Central memory CD8-positive, alpha-beta T cell (primary cell): ENCODE results near the gene PSMD9.

Experiments used
- ATAC-seq: fragments of 150-1000 bp; cut with Tn5 transposase; replicated peaks from 2 replicates; pipeline ENCODE4 v1.10.0; 2022; ENCODE audit warnings: mild to moderate bottlenecking, moderate FRiP score, moderate number of reproducible peaks; ENCODE audit not compliant: poor library complexity, severe bottlenecking; ENCODE audit errors: extremely low read depth
- DNase-seq, 2 donors: peaks; one replicate each; pipeline ENCODE4 v3.0.0; 2021; ENCODE audit warnings: low spot score in 2 of 2
- H3K27ac Mint-ChIP-seq: one replicate; pipeline ENCODE4 v1.8.0; 2022; ENCODE audit warnings: low read depth, mild to moderate bottlenecking, moderate library complexity, mixed read lengths
- H3K27me3 Mint-ChIP-seq: one replicate; pipeline ENCODE4 v1.8.0; 2022; ENCODE audit warnings: mixed read lengths
- H3K36me3 Mint-ChIP-seq: one replicate; pipeline ENCODE4 v1.8.0; 2022; ENCODE audit warnings: mild to moderate bottlenecking, moderate library complexity, mixed read lengths; ENCODE audit not compliant: insufficient read depth
- H3K4me1 Mint-ChIP-seq: one replicate; pipeline ENCODE4 v1.8.0; 2022; ENCODE audit warnings: mixed read lengths
- H3K4me3 Mint-ChIP-seq: one replicate; pipeline ENCODE4 v1.8.0; 2022; ENCODE audit warnings: mild to moderate bottlenecking, moderate library complexity, mixed read lengths
- H3K9me3 Mint-ChIP-seq: one replicate; pipeline ENCODE4 v1.8.0; 2022; ENCODE audit warnings: mixed read lengths

PSMD9 gene

GRCh38 chr12:121955258-121956237 is 67.0 kb downstream of the PSMD9 start:
- Mint-ChIP-seq H3K4me3 (no peak overlapping the region), H3K27me3 (no peaks in the 10 kb centered on the region), H3K36me3 (peaks cover 4% of the 10 kb centered on the region), H3K27ac (no peak overlapping the region), H3K9me3 (no peaks in the 10 kb centered on the region), H3K4me1 (no peaks in the 10 kb centered on the region)
- DNase-seq: no peak
- ATAC-seq: no peak

DNA sequence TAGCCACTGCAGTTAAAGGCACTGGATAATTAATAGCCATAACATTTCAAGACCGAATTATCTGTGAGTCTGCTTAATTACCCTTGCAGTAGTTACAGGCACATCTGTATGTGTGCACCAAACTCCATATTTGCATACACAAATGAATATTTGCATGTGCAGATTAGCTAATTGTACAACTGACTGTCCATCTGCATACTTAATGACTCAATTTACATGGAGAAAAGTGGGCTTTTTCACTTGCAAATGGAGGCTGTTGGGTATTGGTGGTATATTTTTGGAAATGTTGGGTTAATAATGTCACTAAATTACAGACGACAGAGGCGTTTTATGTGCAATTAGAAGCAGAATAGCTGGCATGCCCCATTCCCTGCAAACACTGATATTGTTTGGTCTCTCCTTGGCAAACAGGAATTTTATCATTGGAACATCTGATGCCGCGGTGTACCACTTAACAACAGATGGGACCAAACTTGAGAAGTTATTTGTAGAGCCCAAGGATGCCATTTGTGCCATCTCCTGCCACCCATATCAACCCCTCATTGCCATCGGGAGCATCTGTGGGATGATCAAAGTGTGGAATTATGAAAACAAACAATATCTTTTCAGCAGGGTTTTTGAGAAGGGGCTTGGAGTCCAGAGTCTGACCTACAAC is 69.4 kb downstream of the PSMD9 start:
- H3K27ac Mint-ChIP-seq: no peak overlapping the region
- no peaks in the 10 kb centered on the region for H3K27me3 Mint-ChIP-seq
- H3K36me3 Mint-ChIP-seq: peaks cover 4% of the 10 kb centered on the region
- no peaks in the 10 kb centered on the region for H3K4me1 Mint-ChIP-seq
- no peak for ATAC-seq
- H3K9me3 Mint-ChIP-seq: no peaks in the 10 kb centered on the region
- DNase-seq: no peak
- H3K4me3 Mint-ChIP-seq: no peak overlapping the region

DNA sequence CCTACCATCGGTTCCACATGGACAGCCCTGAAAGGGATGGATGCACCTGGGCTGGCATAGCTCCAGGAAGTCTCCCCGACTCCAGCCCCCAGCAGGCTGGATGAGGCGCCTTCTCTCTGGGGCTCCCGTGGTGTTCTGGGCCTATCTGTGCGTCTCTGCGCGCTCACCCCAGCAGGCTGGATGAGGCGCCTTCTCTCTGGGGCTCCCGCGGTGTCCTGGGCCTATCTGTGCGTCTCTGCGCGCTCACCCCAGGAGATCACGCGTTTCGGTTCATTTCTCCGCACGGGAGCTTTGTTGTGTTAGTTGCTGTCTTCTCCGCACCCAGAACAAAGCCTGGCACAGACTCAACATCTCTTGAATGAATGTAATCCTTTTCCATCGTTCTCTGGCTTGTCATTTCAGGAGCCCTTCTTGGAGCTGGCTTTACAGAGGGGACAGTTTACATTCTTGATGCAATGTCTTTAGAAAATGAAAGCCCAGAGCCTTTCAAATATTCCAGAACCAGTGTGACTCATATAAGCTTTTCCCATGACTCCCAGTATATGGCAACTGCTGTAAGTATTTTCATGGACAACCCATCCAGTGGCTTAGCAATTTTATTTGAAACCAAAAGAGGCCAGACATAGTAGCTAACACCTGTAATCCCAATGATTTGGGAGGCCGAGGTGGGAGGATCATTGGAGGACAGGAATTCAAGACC is 70.1 kb downstream of the PSMD9 start:
- Mint-ChIP-seq H3K9me3 (no peaks in the 10 kb centered on the region), H3K4me1 (no peaks in the 10 kb centered on the region), H3K4me3 (no peak overlapping the region)

DNA sequence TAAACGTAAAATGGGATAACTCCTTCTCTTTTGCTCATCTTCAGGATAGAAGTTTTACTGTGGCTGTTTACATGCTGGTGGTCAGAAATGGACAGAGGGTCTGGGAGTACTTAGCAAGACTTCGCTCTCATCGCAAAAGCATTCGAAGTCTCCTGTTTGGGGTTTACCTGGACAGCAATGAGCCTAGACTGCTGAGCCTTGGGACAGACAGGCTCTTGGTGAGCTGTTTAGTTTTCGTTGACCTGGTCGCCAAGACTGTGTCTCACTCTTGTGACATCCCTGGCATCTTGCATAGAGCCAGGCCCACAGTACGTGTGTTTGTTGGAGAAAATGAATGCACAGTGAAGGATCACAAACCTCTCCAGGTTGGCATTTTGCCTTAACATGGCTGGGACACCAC is 72.0 kb downstream of the PSMD9 start:
- no peak overlapping the region for H3K4me3 Mint-ChIP-seq
- no peaks in the 10 kb centered on the region for H3K4me1 Mint-ChIP-seq
- no peaks in the 10 kb centered on the region for H3K36me3 Mint-ChIP-seq
- DNase-seq (no peak), ATAC-seq (no peak)
- H3K9me3 Mint-ChIP-seq: no peaks in the 10 kb centered on the region
- no peaks in the 10 kb centered on the region for H3K27me3 Mint-ChIP-seq
- H3K27ac Mint-ChIP-seq: no peak overlapping the region

More for the DNA sequence above, 70.1 kb downstream of the PSMD9 start:
- Mint-ChIP-seq H3K27me3 (no peaks in the 10 kb centered on the region), H3K27ac (no peak overlapping the region), H3K36me3 (peaks cover 4% of the 10 kb centered on the region)
- ATAC-seq (no peak), DNase-seq (no peak)

- ATAC-seq (no peak), DNase-seq (no peak)
- Mint-ChIP-seq H3K27ac (no peak overlapping the region), H3K4me3 (no peak overlapping the region), H3K27me3 (no peaks in the 10 kb centered on the region), H3K9me3 (no peaks in the 10 kb centered on the region), H3K4me1 (no peaks in the 10 kb centered on the region), H3K36me3 (no peaks in the 10 kb centered on the region)
Measured at GRCh38 chr12:121961195-121961879, 72.7 kb downstream of the PSMD9 start.

- Mint-ChIP-seq H3K9me3 (no peaks in the 10 kb centered on the region), H3K27me3 (no peaks in the 10 kb centered on the region), H3K27ac (no peak overlapping the region), H3K36me3 (no peaks in the 10 kb centered on the region), H3K4me1 (no peaks in the 10 kb centered on the region), H3K4me3 (no peak overlapping the region)
- DNase-seq: no peak
- no peak for ATAC-seq
Measured at GRCh38 chr12:121963341-121964018, 74.9 kb downstream of the PSMD9 start.

DNA sequence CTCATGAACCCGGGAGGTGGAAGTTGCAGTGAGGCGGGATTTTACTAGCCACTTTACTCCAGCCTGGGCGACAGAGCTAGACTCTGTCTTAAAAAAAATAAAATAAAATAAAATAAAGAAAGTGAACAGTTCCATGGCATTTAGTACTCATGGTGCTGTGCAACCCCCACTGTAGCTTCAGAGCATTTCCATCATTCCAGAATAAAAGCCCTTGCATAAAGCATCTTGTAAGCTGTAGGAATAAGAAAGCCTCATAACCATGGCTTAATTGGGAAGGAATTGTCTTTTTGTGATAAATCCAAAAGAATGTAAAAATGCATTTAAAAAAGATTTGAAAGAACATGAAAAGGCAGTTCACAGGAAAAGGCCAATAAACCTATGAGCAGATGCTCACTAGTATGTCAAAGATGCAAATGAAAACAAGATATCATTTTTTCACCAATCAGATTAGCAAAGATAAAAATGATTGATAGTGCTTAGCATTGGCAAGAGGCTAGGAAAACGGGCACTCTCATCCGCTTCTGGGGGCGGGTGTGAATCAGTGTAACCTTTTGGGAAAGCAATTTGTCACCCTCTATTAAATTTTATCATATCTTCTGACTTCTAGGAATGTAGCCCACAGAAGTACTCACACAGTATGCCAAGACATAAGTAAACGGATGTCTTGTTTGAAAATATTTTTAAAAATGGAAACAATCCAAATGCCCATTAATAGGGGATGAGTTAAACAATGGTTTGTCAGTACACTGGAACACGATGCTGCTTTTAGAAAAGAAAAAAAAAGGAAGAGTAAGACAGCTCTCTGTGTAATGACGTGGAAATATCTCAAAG is 76.4 kb downstream of the PSMD9 start:
- no peaks in the 10 kb centered on the region for H3K9me3 Mint-ChIP-seq
- no peak for ATAC-seq
- H3K27me3 Mint-ChIP-seq: no peaks in the 10 kb centered on the region
- peak overlapping the region; percentile 62 for H3K27ac Mint-ChIP-seq
- no peak overlapping the region for H3K4me3 Mint-ChIP-seq
- H3K36me3 Mint-ChIP-seq: no peaks in the 10 kb centered on the region
- no peaks in the 10 kb centered on the region for H3K4me1 Mint-ChIP-seq
- DNase-seq: no peak

GRCh38 chr12:121966959-121967358 is 78.4 kb downstream of the PSMD9 start:
- DNase-seq (no peak), ATAC-seq (no peak)
- Mint-ChIP-seq H3K4me1 (no peaks in the 10 kb centered on the region), H3K4me3 (no peak overlapping the region), H3K27ac (no peak overlapping the region), H3K9me3 (peaks cover 2% of the 10 kb centered on the region), H3K27me3 (no peaks in the 10 kb centered on the region), H3K36me3 (no peaks in the 10 kb centered on the region)
